HCT116 (cell line): Measurements from ENCODE around the gene HAND2. TPM values are rescaled to one million over a fixed set of nuclear protein-coding genes. Genes with fewer than 3 reads are reported as not detected.

ENCODE experiments used
- ATAC-seq: fragments of 200-7000 bp; cut with Tn5 transposase; 2 replicates; pipeline ENCODE4 v1.9.1; 2020; ENCODE audit warnings: mild to moderate bottlenecking, moderate library complexity
- BruUV-seq: library from RNA; stranded (reverse); fragments of 400-500 nt; replicated peaks from 2 replicates; lab custom pipeline; 2021; lab: Mats Ljungman, UMichigan
- CTCF ChIA-PET: fragments of 300-600 bp; sonication (Branson Sonifier 250); formaldehyde crosslinking; loops from one replicate; lab custom pipeline; 2021; ENCODE audit warnings: antibody characterized with exemption; lab: Charles Lee
- POLR2A ChIA-PET: fragments of 300-600, 350-600 bp; sonication (Branson Sonifier 250); formaldehyde crosslinking; loops from one replicate; lab custom pipeline; 2021; ENCODE audit warnings: antibody characterized with exemption; lab: Charles Lee
- RAD21 ChIA-PET, 2 experiments: fragments of 300-600 bp; sonication (Branson Sonifier 250); formaldehyde crosslinking; loops; one replicate each; lab custom pipeline; 2023; ENCODE audit warnings: low total read pairs in 2 of 2; ENCODE audit not compliant: uncharacterized antibody in 2 of 2, unreplicated experiment in 2 of 2, low non-redundant PET in 1 of 2; lab: Charles Lee
- DNase-seq: peaks from one replicate; pipeline ENCODE4 v3.0.0-alpha.2; 2010; ENCODE audit warnings: low read depth, low spot score
- H2AFZ ChIP-seq: fragments of 200-600 bp; shearing (Covaris generic), sonication (generic); 2 replicates; pipeline ENCODE4 v1.6.1; 2017; ENCODE audit warnings: low read depth, mixed run types, mixed read lengths, antibody characterized with exemption, low read length; ENCODE audit not compliant: poor library complexity, severe bottlenecking
- H3K27ac ChIP-seq: 2 replicates; pipeline ENCODE4 v1.5.1; 2012; ENCODE audit warnings: low read depth, low read length
- H3K27me3 ChIP-seq: fragments of 200-600 bp; sonication (generic); 2 replicates; pipeline ENCODE4 v1.6.1; 2016; ENCODE audit warnings: mixed run types, low read length, mixed read lengths; ENCODE audit not compliant: insufficient read depth
- H3K36me3 ChIP-seq, 2 experiments: fragments of 200-500 bp in 1 of 2; fragments of 200-600 bp in 1 of 2; sonication (Bioruptor generic) in 1 of 2; sonication (generic) in 1 of 2; 2 replicates each; pipeline versions ENCODE4 v1.5.1 to v1.6.1; 2014 to 2016; ENCODE audit warnings: low read length in 2 of 2, inconsistent platforms in 1 of 2, mixed read lengths in 1 of 2, mixed run types in 1 of 2; ENCODE audit not compliant: insufficient read depth in 2 of 2, control insufficient read depth in 1 of 2
- H3K4me1 ChIP-seq, 2 experiments: fragments of 200-600 bp in 1 of 2; sonication (generic) in 1 of 2; 2 replicates each; pipeline versions ENCODE4 v1.5.1 to v1.6.1; 2012 to 2017; ENCODE audit warnings: low read length in 2 of 2, inconsistent platforms in 1 of 2, mild to moderate bottlenecking in 1 of 2, mixed read lengths in 1 of 2, mixed run types in 1 of 2, moderate library complexity in 1 of 2; ENCODE audit not compliant: insufficient read depth in 2 of 2, control insufficient read depth in 1 of 2
- H3K4me2 ChIP-seq: fragments of 200-600 bp; sonication (generic); 2 replicates; pipeline ENCODE4 v1.6.1; 2017; ENCODE audit warnings: mixed run types, low read length, mixed read lengths
- H3K4me3 ChIP-seq, 2 experiments: fragments of 200-600 bp in 1 of 2; sonication (generic) in 1 of 2; replicated peaks in 1 of 2; 2 replicates each; pipeline ENCODE4 v1.5.1; 2011 to 2016; ENCODE audit warnings: low read length in 2 of 2, control low read depth in 1 of 2, low read depth in 1 of 2, mild to moderate bottlenecking in 1 of 2, mixed read lengths in 1 of 2, mixed run types in 1 of 2
- H3K79me2 ChIP-seq: fragments of 200-600 bp; sonication (generic); 2 replicates; pipeline ENCODE4 v1.6.1; 2017; ENCODE audit warnings: mild to moderate bottlenecking, mixed run types, low read length, moderate library complexity, mixed read lengths; ENCODE audit not compliant: insufficient read depth
- H3K9ac ChIP-seq: fragments of 200-600 bp; sonication (generic); 2 replicates; pipeline ENCODE4 v1.6.1; 2016; ENCODE audit warnings: low read length, mixed read lengths
- H3K9me2 ChIP-seq: fragments of 200-600 bp; sonication (generic), shearing (Covaris generic); 2 replicates; pipeline ENCODE4 v1.6.1; 2017; ENCODE audit warnings: mixed run types, mild to moderate bottlenecking, moderate library complexity; ENCODE audit not compliant: insufficient read depth
- H3K9me3 ChIP-seq, 2 experiments: fragments of 200-500 bp in 1 of 2; fragments of 200-600 bp in 1 of 2; sonication (Bioruptor generic) in 1 of 2; sonication (generic) in 1 of 2; 2 replicates each; pipeline ENCODE4 v1.6.1; 2014 to 2017; ENCODE audit warnings: low read length in 2 of 2, mixed read lengths in 2 of 2, inconsistent platforms in 1 of 2, low read depth in 1 of 2, mild to moderate bottlenecking in 1 of 2, mixed run types in 1 of 2, moderate library complexity in 1 of 2; ENCODE audit not compliant: control insufficient read depth in 1 of 2, insufficient read depth in 1 of 2
- H4K20me1 ChIP-seq: fragments of 200-600 bp; sonication (generic), shearing (Covaris generic); 2 replicates; pipeline ENCODE4 v1.6.1; 2017; ENCODE audit warnings: mixed run types, mild to moderate bottlenecking, moderate library complexity; ENCODE audit not compliant: insufficient read depth
- EZH2phosphoT487 ChIP-seq: fragments of 200-600 bp; IDR thresholded peaks from 2 replicates; pipeline ENCODE4 v1.6.1; 2018; ENCODE audit warnings: antibody characterized with exemption, borderline replicate concordance
- JUND ChIP-seq: IDR thresholded peaks from 2 replicates; pipeline ENCODE4 v1.6.1; 2012
- REST ChIP-seq: IDR thresholded peaks from 2 replicates; pipeline ENCODE4 v1.6.1; 2012; ENCODE audit warnings: low read depth
- SP1 ChIP-seq: IDR thresholded peaks from 2 replicates; pipeline ENCODE4 v1.6.1; 2012; ENCODE audit warnings: low read depth
- SRF ChIP-seq: IDR thresholded peaks from 2 replicates; pipeline ENCODE4 v1.6.1; 2012; ENCODE audit warnings: low read depth
- YY1 ChIP-seq: IDR thresholded peaks from 2 replicates; pipeline ENCODE4 v1.6.1; 2011; ENCODE audit warnings: low read length, low read depth, moderate library complexity, mild to moderate bottlenecking; ENCODE audit not compliant: insufficient replicate concordance; ENCODE audit errors: extremely low read depth
- ZFX ChIP-seq: fragments of 450-650 bp; IDR thresholded peaks from 2 replicates; pipeline ENCODE4 v1.6.1; 2017
- ZNF274 ChIP-seq: fragments of 200-500 bp; sonication (Bioruptor generic); IDR thresholded peaks from 2 replicates; pipeline ENCODE4 v1.6.1; 2014; ENCODE audit warnings: mild to moderate bottlenecking, low read depth, low read length, inconsistent platforms
- intact Hi-C: fragments of 100-400 bp; cut with micrococcal nuclease; formaldehyde crosslinking; loops from 2 replicates; pipeline ENCODE4 v1.10.0; 2022
- total RNA-seq: library from RNA; stranded (reverse); gene quantifications from one replicate; pipeline ENCODE4 v1.2.1, GENCODE V29; 2021; ENCODE audit not compliant: unreplicated experiment

HAND2 gene
- total RNA-seq, 1 experiment from 2014 or later: not detected

GRCh38 chr4:173560896-173561295 is 30.9 kb upstream of the HAND2 start:
- H3K27ac ChIP-seq: no peak overlapping the region
- ChIA-PET POLR2A (no interaction called here), CTCF (no interaction called here), RAD21 (no interaction called here)
- DNase-seq (no peak), ATAC-seq (no peak)
- no peak overlapping the region for H2AFZ ChIP-seq
- no peak overlapping the region for H3K9ac ChIP-seq
- H3K9me2 ChIP-seq: no peaks in the 10 kb centered on the region
- intact Hi-C loops: no loop called here
- TF ChIP-seq EZH2phosphoT487 (no peak), REST (no peak), ZFX (no peak), YY1 (no peak), ZNF274 (no peak), JUND (no peak), SP1 (no peak), SRF (no peak)
- no peak overlapping the region for H3K4me2 ChIP-seq
- H3K36me3 ChIP-seq: no peaks in the 10 kb centered on the region
- no peaks in the 10 kb centered on the region for H3K4me1 ChIP-seq
- H3K79me2 ChIP-seq: no peaks in the 10 kb centered on the region
- H3K4me3 ChIP-seq: no peak overlapping the region
- H4K20me1 ChIP-seq: no peaks in the 10 kb centered on the region
- peaks cover 5% of the 10 kb centered on the region; the same call in 1 of the 2 replicates for H3K27me3 ChIP-seq
- no peaks in the 10 kb centered on the region for H3K9me3 ChIP-seq
- no TSS peak for BruUV-seq
